Uterus (tissue), 2 donors: ENCODE results near the gene ZNF581.

Experiments used
- CTCF ChIP-seq, 4 experiments: fragments of 200-600 bp in 2 of 4; fragments of 450-650 bp in 2 of 4; sonication (generic) in 2 of 4; IDR thresholded peaks; one replicate each; pipeline ENCODE4 v1.5.1; 2016 to 2019; ENCODE audit warnings: antibody characterized with exemption in 4 of 4, mild to moderate bottlenecking in 2 of 4, moderate library complexity in 1 of 4
- POLR2A ChIP-seq, 2 donors: fragments of 450-650 bp; IDR thresholded peaks; one replicate each; pipeline ENCODE4 v1.6.1; 2016; ENCODE audit warnings: antibody characterized with exemption in 2 of 2, mild to moderate bottlenecking in 1 of 2, moderate library complexity in 1 of 2

- TF ChIP-seq CTCF (IDR thresholded peaks at IDR 0.05) (no peak), POLR2A (IDR thresholded peaks at IDR 0.05) (no peak)
Measured at GRCh38 chr19:55646889-55647731, 3.7 kb downstream of the ZNF581 start.
